Measurements from ENCODE around the gene LMBRD2. TPM values are rescaled to one million over a fixed set of nuclear protein-coding genes. Genes with fewer than 3 reads are reported as not detected.

Gene LMBRD2
- total and polyA plus RNA-seq, 9 of the 15 experiments (the other 6 are each of a cell fraction or from before 2014, with no cell fraction given): 2.1 to 24.2 (median 10.6) TPM

DNA sequence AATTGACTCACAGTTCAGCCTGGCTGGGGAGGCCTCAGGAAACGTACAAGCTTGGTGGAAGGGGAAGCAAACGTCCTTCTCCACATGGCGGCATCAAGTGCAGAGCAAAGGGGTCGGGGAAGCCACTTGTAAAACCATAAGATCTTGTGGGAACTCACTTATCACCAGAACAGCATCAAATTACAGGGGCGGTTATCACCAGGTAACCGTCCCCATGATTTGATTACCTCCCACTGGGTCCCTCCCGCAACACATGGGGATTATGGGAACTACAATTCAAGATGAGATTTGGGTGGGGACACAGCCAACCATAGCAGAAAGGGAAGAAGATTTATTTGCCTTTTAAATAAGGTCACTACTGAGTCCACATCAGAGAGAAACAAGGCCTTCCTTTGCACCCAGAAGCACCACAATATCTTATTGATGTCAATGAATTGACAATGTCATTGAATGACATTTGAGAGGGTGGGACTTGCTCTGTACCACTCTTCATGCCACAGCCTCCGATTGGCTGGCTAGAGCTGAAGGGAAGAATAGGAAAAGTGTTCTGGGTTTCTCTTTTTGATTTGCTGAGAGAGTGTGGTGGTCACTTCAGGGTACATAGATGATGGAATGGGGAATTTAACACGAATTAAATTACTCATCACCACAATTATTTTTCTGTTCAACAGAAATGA lies 11.3 kb upstream of the LMBRD2 start:
- 76% methylated on average over 9 of the region's 9 CpGs for WGBS (ENCODE audit: insufficient coverage, low coverage, missing lambda C conversion rate)
- CTCF ChIA-PET (ENCODE audit: low intra/inter-chr PET ratio): no interaction called here
- DNase-seq (ENCODE audit: extremely low read depth in 1 of 4, low spot score in 3 of 4) (no peak), ATAC-seq (no peak), FAIRE-seq (peak; percentile 42)
- Histone ChIP-seq H3K9me1 (ENCODE audit: control insufficient read depth, insufficient read depth, low read length) (no peaks in the 10 kb centered on the region), H3K4me2 (ENCODE audit: insufficient read depth, low read length) (no peak overlapping the region), H3K27me3 (ENCODE audit: control insufficient read depth in 2 of 2, insufficient read depth in 2 of 2, low read length in 2 of 2) (no peaks in the 10 kb centered on the region), H3K4me1 (replicated peaks in 1 of 2; ENCODE audit: control insufficient read depth in 2 of 2, insufficient read depth in 2 of 2, low read length in 2 of 2) (no peaks in the 10 kb centered on the region), H3K27ac (ENCODE audit: extremely low read depth, low read depth, low read length) (no peak overlapping the region), H3K9me3 (replicated peaks; ENCODE audit: control insufficient read depth, insufficient read depth, low read depth, low read length) (no peaks in the 10 kb centered on the region), H3K79me2 (ENCODE audit: control insufficient read depth, insufficient read depth, low read length) (peaks cover 38% of the 10 kb centered on the region; the same call in 2 of the 3 replicates), H3K4me3 (no peak overlapping the region), H4K20me1 (replicated peaks; ENCODE audit: control insufficient read depth, insufficient read depth, low read length) (no peaks in the 10 kb centered on the region), H3K9ac (ENCODE audit: insufficient read depth in 1 of 2, low read depth in 2 of 2, low read length in 2 of 2) (no peak overlapping the region), H2AFZ (ENCODE audit: low read depth, low read length) (no peak overlapping the region), H3K36me3 (ENCODE audit: control insufficient read depth, insufficient read depth, low read length) (peaks cover 99% of the 10 kb centered on the region)
- POLR2A ChIA-PET: no interaction called here
- TF ChIP-seq, protein P1, sequence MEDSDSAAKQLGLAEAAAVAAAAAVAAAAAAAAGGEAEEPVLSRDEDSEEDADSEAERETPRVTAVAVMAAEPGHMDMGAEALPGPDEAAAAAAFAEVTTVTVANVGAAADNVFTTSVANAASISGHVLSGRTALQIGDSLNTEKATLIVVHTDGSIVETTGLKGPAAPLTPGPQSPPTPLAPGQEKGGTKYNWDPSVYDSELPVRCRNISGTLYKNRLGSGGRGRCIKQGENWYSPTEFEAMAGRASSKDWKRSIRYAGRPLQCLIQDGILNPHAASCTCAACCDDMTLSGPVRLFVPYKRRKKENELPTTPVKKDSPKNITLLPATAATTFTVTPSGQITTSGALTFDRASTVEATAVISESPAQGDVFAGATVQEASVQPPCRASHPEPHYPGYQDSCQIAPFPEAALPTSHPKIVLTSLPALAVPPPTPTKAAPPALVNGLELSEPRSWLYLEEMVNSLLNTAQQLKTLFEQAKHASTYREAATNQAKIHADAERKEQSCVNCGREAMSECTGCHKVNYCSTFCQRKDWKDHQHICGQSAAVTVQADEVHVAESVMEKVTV (CRISPR knock-in tag; IDR thresholded peaks at IDR 0.05): no peak
- TF ChIP-seq CC2D1A (IDR thresholded peaks at IDR 0.05): peak; percentile 19; the same call in 1 of the 2 replicates
- TF ChIP-seq ZBTB33 (CRISPR knock-in tag; IDR thresholded peaks at IDR 0.05): peak; percentile 53; the same call in 1 of the 2 replicates
- in situ Hi-C loops (cut with MboI): no loop called here
- BruUV-seq (replicated peaks): no TSS peak
- intact Hi-C loops (cut with micrococcal nuclease): no loop called here
